ENCODE measurements around the gene TENM3. TPM values are rescaled to one million over a fixed set of nuclear protein-coding genes. Genes with fewer than 3 reads are reported as not detected.

Gene TENM3
- total and polyA plus RNA-seq, 2 of the 8 experiments (the other 6 are each of a cell fraction or from before 2014, with no cell fraction given) = 36.9 to 69.3 TPM

GRCh38 chr4:182507805-182508204, 264.6 kb downstream of the TENM3 start:
- H3K36me3 ChIP-seq (ENCODE audit: control insufficient read depth in 2 of 4, insufficient read depth in 4 of 4, low read length in 3 of 4) = no peaks in the 10 kb centered on the region

More at GRCh38 chr4:182507805-182508204, 264.6 kb downstream of the TENM3 start:
- TF ChIP-seq BACH1 (IDR thresholded peaks at IDR 0.05; ENCODE audit: low read length) (no peak), ASH2L (IDR thresholded peaks at IDR 0.05; ENCODE audit: low read length) (no peak), HDAC2 (IDR thresholded peaks at IDR 0.05; ENCODE audit: borderline replicate concordance in 1 of 2, low read depth in 2 of 2, low read length in 2 of 2) (no peak), CBX5 (IDR thresholded peaks at IDR 0.05; ENCODE audit: low read depth, low read length) (no peak), SAP30 (IDR thresholded peaks at IDR 0.05; ENCODE audit: insufficient read depth, insufficient replicate concordance, low read length) (no peak), SP2 (IDR thresholded peaks at IDR 0.05; ENCODE audit: low read length) (no peak), RAD21 (IDR thresholded peaks at IDR 0.05 in 1 of 2, conservative IDR thresholded peaks at IDR 0.05 in 1 of 2; ENCODE audit: low read depth in 2 of 2, low read length in 2 of 2) (no peak), SP4 (IDR thresholded peaks at IDR 0.05; ENCODE audit: low read length) (no peak), E2F6 (IDR thresholded peaks at IDR 0.05) (no peak), CBX8 (IDR thresholded peaks at IDR 0.05; ENCODE audit: borderline replicate concordance, low read depth, low read length) (no peak), CREB1 (IDR thresholded peaks at IDR 0.05) (no peak), BRCA1 (IDR thresholded peaks at IDR 0.05; ENCODE audit: low read depth, low read length) (no peak)
- no peak overlapping the region for H4K8ac ChIP-seq (ENCODE audit: extremely low read depth, insufficient read depth, low read length)
- H3K23me2 ChIP-seq (ENCODE audit: low read depth, low read length) = no peaks in the 10 kb centered on the region
- H2BK20ac ChIP-seq (ENCODE audit: low read length) = no peak overlapping the region
- no peak overlapping the region for H2AK5ac ChIP-seq (ENCODE audit: low read depth, low read length)
- no peaks in the 10 kb centered on the region for H3K27me3 ChIP-seq (replicated peaks in 1 of 4; ENCODE audit: control insufficient read depth in 3 of 4, extremely low read depth in 1 of 4, insufficient read depth in 3 of 4, low read length in 3 of 4)
- DNase-seq (ENCODE audit: low read depth in 1 of 2, low spot score in 2 of 2) = no peak
- peaks cover 4% of the 10 kb centered on the region; the same call in 1 of the 2 replicates for H3K79me1 ChIP-seq (ENCODE audit: low read depth, low read length)
- no peaks in the 10 kb centered on the region for H3K9me3 ChIP-seq (ENCODE audit: insufficient read depth in 2 of 2, low read depth in 1 of 2, low read length in 1 of 2)
- no peak overlapping the region for H4K5ac ChIP-seq (ENCODE audit: insufficient read length, low read depth, low read length)
- no peak overlapping the region for H4K91ac ChIP-seq (replicated peaks; ENCODE audit: insufficient read length, low read length)
- POLR2A ChIA-PET (ENCODE audit: partially characterized antibody) = no interaction called here
- no peak overlapping the region for H3K9ac ChIP-seq (replicated peaks in 1 of 4; ENCODE audit: extremely low read depth in 1 of 4, low read depth in 3 of 4, low read length in 3 of 4)
- no peak overlapping the region for H3K27ac ChIP-seq (ENCODE audit: low read depth, low read length)
- H3K23ac ChIP-seq (ENCODE audit: insufficient read length) = no peak overlapping the region
- no peak for FAIRE-seq
- no peak overlapping the region for H3K14ac ChIP-seq (ENCODE audit: insufficient read length)
- H2BK5ac ChIP-seq (ENCODE audit: low read depth, low read length) = no peak overlapping the region
- no peak overlapping the region for H2BK120ac ChIP-seq (replicated peaks; ENCODE audit: low read depth, low read length)
- no peak overlapping the region for H3K18ac ChIP-seq (ENCODE audit: extremely low read depth, low read length)
- H3K4me3 ChIP-seq (ENCODE audit: extremely low read depth in 1 of 4, insufficient read depth in 2 of 4, low read depth in 3 of 4, low read length in 4 of 4) = no peak overlapping the region
- no peak overlapping the region for H3K4ac ChIP-seq (replicated peaks; ENCODE audit: insufficient read length, low read depth, low read length)
- 62% methylated on average over 3 of the region's 3 CpGs; no CpG with 5 or more reads in 1 of the 2 experiments for WGBS, 2 experiments (ENCODE audit: extremely low coverage in 1 of 2, insufficient coverage in 1 of 2, insufficient read length in 1 of 2, insufficient replicate concordance in 2 of 2, low coverage in 1 of 2, low lambda C conversion rate in 2 of 2, missing lambda C conversion rate in 1 of 2)
- H2AFZ ChIP-seq (ENCODE audit: low read length) = no peak overlapping the region
- H4K20me1 ChIP-seq (replicated peaks in 1 of 2; ENCODE audit: control insufficient read depth in 1 of 2, insufficient read depth in 2 of 2, low read length in 2 of 2) = no peaks in the 10 kb centered on the region
- H2BK15ac ChIP-seq (ENCODE audit: low read length) = no peak overlapping the region
- no peak overlapping the region for H2BK12ac ChIP-seq (ENCODE audit: low read depth, low read length)
- H3K4me1 ChIP-seq (replicated peaks in 1 of 4; ENCODE audit: control insufficient read depth in 3 of 4, insufficient read depth in 4 of 4, low read length in 3 of 4) = peaks cover 0 to 15% (median 11%) of the 10 kb centered on the region in 4 experiments; a peak in 5 of 7 replicates
- H3K79me2 ChIP-seq (ENCODE audit: control insufficient read depth in 1 of 2, insufficient read depth in 2 of 2, low read length in 2 of 2) = peaks cover 0 to 66% of the 10 kb centered on the region in 2 experiments; a peak in 2 of 4 replicates
- no peak overlapping the region for H3K4me2 ChIP-seq (ENCODE audit: insufficient read depth in 1 of 2, low read depth in 2 of 2, low read length in 2 of 2)
- H3K56ac ChIP-seq (replicated peaks; ENCODE audit: insufficient read length, low read depth, low read length) = no peak overlapping the region
- CTCF ChIA-PET (ENCODE audit: partially characterized antibody) = no interaction called here
